ENCODE data around the gene GTPBP4. TPM values are rescaled to one million over a fixed set of nuclear protein-coding genes. Genes with fewer than 3 reads are reported as not detected.

Gene GTPBP4
- total RNA-seq, 2 experiments from 2014 or later, result 50.3 to 53.7 TPM

GRCh38 chr10:997266-998022, 9.2 kb downstream of the GTPBP4 start:
- no peak for DNase-seq
- H3K36me3 Mint-ChIP-seq (ENCODE audit: low read depth), result peaks cover 98% of the 10 kb centered on the region
- H3K9me3 ChIP-seq (ENCODE audit: control insufficient read depth in 1 of 2, insufficient read depth in 1 of 2, low read length in 2 of 2), result peaks cover 6 to 8% of the 10 kb centered on the region in 2 experiments
- ChIA-PET POLR2A (no interaction called here), CTCF (no interaction called here)
- no peak for TF ChIP-seq CTCF (IDR thresholded peaks at IDR 0.05)
- H3K4me3 ChIP-seq (ENCODE audit: low read length), result no peak overlapping the region
- no peak overlapping the region for H3K27ac ChIP-seq (ENCODE audit: low read depth in 1 of 2, low read length in 2 of 2)
- no peaks in the 10 kb centered on the region for H3K27me3 Mint-ChIP-seq
- ATAC-seq (ENCODE audit: poor library complexity), result no peak
- no peaks in the 10 kb centered on the region for H3K27me3 ChIP-seq (ENCODE audit: control insufficient read depth in 1 of 2, insufficient read depth in 2 of 2, low read length in 2 of 2)
- H3K4me1 Mint-ChIP-seq (ENCODE audit: low read depth), result no peaks in the 10 kb centered on the region
- H3K36me3 ChIP-seq (ENCODE audit: insufficient read depth, low read length), result peaks cover 96% of the 10 kb centered on the region
- H3K4me3 Mint-ChIP-seq, result no peak overlapping the region
- H3K9me3 Mint-ChIP-seq, result peaks cover 3% of the 10 kb centered on the region
- no peaks in the 10 kb centered on the region for H3K4me1 ChIP-seq (ENCODE audit: insufficient read depth, low read length)
- intact Hi-C loops (cut with DNase I, micrococcal nuclease), result no loop called here
- no peak overlapping the region for H3K27ac Mint-ChIP-seq

- Histone ChIP-seq H3K27me3 (ENCODE audit: control insufficient read depth in 1 of 2, insufficient read depth in 2 of 2, low read length in 2 of 2) (no peaks in the 10 kb centered on the region), H3K4me3 (ENCODE audit: low read length) (no peak overlapping the region), H3K27ac (ENCODE audit: low read depth in 1 of 2, low read length in 2 of 2) (no peak overlapping the region), H3K9me3 (ENCODE audit: control insufficient read depth in 1 of 2, insufficient read depth in 1 of 2, low read length in 2 of 2) (peaks cover 6 to 13% of the 10 kb centered on the region in 2 experiments), H3K4me1 (ENCODE audit: insufficient read depth, low read length) (no peaks in the 10 kb centered on the region), H3K36me3 (ENCODE audit: insufficient read depth, low read length) (peaks cover 98% of the 10 kb centered on the region)
- CTCF ChIA-PET, result no interaction called here
- no peak for TF ChIP-seq CTCF (IDR thresholded peaks at IDR 0.05)
- no peak overlapping the region for H3K27ac Mint-ChIP-seq
- peaks cover 96% of the 10 kb centered on the region for H3K36me3 Mint-ChIP-seq (ENCODE audit: low read depth)
- DNase-seq (no peak), ATAC-seq (ENCODE audit: poor library complexity) (no peak)
- peaks cover 10% of the 10 kb centered on the region for H3K9me3 Mint-ChIP-seq
- no peak overlapping the region for H3K4me3 Mint-ChIP-seq
- intact Hi-C loops (cut with DNase I, micrococcal nuclease), result no loop called here
- H3K4me1 Mint-ChIP-seq (ENCODE audit: low read depth), result no peaks in the 10 kb centered on the region
- H3K27me3 Mint-ChIP-seq, result no peaks in the 10 kb centered on the region
- POLR2A ChIA-PET, result no interaction called here
Measured at GRCh38 chr10:1002425-1003006, 14.3 kb downstream of the GTPBP4 start.

- H3K27ac Mint-ChIP-seq, result no peak overlapping the region
- ATAC-seq (ENCODE audit: poor library complexity) (no peak), DNase-seq (no peak)
- Histone ChIP-seq H3K4me3 (ENCODE audit: low read length) (no peak overlapping the region), H3K36me3 (ENCODE audit: insufficient read depth, low read length) (peaks cover 98% of the 10 kb centered on the region), H3K9me3 (ENCODE audit: control insufficient read depth in 1 of 2, insufficient read depth in 1 of 2, low read length in 2 of 2) (peaks cover 6 to 13% of the 10 kb centered on the region in 2 experiments), H3K4me1 (ENCODE audit: insufficient read depth, low read length) (no peaks in the 10 kb centered on the region), H3K27me3 (ENCODE audit: control insufficient read depth in 1 of 2, insufficient read depth in 2 of 2, low read length in 2 of 2) (no peaks in the 10 kb centered on the region), H3K27ac (ENCODE audit: low read depth in 1 of 2, low read length in 2 of 2) (no peak overlapping the region)
- POLR2A ChIA-PET, result interaction anchor here (0.8 to 1.4 kb wide), 2 partner anchors 45 to 59 kb away, joined by 3 read pairs; partner anchors contain the start of gene IDI1
- peaks cover 10% of the 10 kb centered on the region for H3K9me3 Mint-ChIP-seq
- no peaks in the 10 kb centered on the region for H3K27me3 Mint-ChIP-seq
- no peak for TF ChIP-seq CTCF (IDR thresholded peaks at IDR 0.05)
- CTCF ChIA-PET, result no interaction called here
- peaks cover 96% of the 10 kb centered on the region for H3K36me3 Mint-ChIP-seq (ENCODE audit: low read depth)
- intact Hi-C loops (cut with DNase I, micrococcal nuclease), result no loop called here
- H3K4me1 Mint-ChIP-seq (ENCODE audit: low read depth), result no peaks in the 10 kb centered on the region
- no peak overlapping the region for H3K4me3 Mint-ChIP-seq
Measured at GRCh38 chr10:1003884-1004670, 15.8 kb downstream of the GTPBP4 start.

Measured in CD4-positive, alpha-beta T cell (primary cell).